SJCRH30 (cell line): ENCODE measurements around the gene SERPINA4. TPM values are rescaled to one million over a fixed set of nuclear protein-coding genes. Genes with fewer than 3 reads are reported as not detected.
A peak's percentile ranks its signal among the peaks of the same experiment; 100 is the strongest.

Experiments used
- DNase-seq, 2 experiments: peaks; one replicate each; pipeline ENCODE4 v3.0.0-alpha.2; 2015 to 2020
- H3K27ac ChIP-seq: fragments of 250-450 bp; sonication (Bioruptor Pico); 2 replicates; pipeline ENCODE4 v1.5.1; 2020; ENCODE audit warnings: mild to moderate bottlenecking, moderate library complexity
- H3K27me3 ChIP-seq: fragments of 250-450 bp; sonication (Bioruptor Pico); 2 replicates; pipeline ENCODE4 v1.5.1; 2020; ENCODE audit warnings: mild to moderate bottlenecking, moderate library complexity
- H3K36me3 ChIP-seq: fragments of 250-450 bp; sonication (Bioruptor Pico); 2 replicates; pipeline ENCODE4 v1.5.1; 2020; ENCODE audit warnings: mild to moderate bottlenecking, moderate library complexity
- H3K4me1 ChIP-seq: fragments of 250-450 bp; sonication (Bioruptor Pico); 2 replicates; pipeline ENCODE4 v1.5.1; 2020; ENCODE audit warnings: mild to moderate bottlenecking, moderate library complexity
- H3K4me3 ChIP-seq: fragments of 250-450 bp; sonication (Bioruptor Pico); 2 replicates; pipeline ENCODE4 v1.5.1; 2020; ENCODE audit warnings: mild to moderate bottlenecking, moderate library complexity
- H3K9me3 ChIP-seq: fragments of 250-450 bp; sonication (Bioruptor Pico); replicated peaks from 2 replicates; pipeline ENCODE4 v1.5.1; 2020; ENCODE audit warnings: mild to moderate bottlenecking, moderate library complexity
- total RNA-seq: library from RNA; depleted of rRNA; stranded (reverse); fragments of >200 nt; shearing (Covaris generic); gene quantifications from 2 replicates; pipeline ENCODE4 v1.2.3, GENCODE V29; 2014; rRNA removed

The SERPINA4 gene
- total RNA-seq, result not detected in 2 replicates

DNA sequence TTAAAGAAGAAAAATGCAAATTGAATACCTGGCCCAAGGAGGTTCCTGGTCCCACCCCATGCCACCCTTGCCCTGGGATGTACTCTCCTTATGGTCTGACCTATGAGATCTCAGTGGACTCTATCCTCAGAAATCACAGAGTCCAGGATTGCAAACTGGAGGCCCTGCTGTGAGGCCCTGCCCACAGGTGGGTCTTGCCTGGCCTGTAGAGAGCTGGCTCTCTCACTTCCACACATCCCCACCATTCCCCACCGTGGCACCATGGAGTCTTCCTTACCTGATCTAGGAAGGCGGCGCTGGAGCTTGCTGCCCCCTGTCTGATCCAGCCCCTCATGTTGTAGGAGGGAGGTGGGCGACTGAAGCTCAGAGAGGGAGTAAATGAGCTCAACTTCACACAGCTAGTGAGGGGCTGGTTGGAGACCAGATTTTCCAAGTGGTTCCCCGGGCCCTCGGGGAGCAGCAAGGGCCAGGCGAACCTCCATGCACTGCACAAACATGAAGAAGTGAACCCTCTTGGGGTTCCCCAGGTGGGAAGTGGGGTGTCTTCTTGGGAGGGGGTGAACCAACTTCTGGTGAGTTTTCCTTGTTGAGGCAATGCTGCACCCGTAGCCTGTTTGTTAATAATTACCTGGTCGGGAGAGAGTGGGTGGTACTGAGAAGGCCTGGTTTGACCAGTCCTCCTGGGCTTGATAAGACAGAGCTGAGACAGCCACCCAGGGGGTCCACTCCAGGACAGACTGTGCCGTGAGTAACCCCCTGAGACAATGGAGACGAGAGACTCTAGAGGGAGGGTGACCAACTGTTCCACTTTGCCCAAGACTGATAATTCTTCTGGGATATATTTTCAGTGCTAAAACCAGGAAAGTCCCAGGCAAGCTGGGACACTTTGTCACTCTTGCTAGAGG lies at the start of gene SERPINA4:
TSS of gene SERPINA4 (plus strand) at position 692 of the 905 bp plus-strand sequence. CDS start 2,041 bp downstream, outside the sequence.
- no peaks in the 10 kb centered on the region for H3K9me3 ChIP-seq
- no peak for DNase-seq
- no peaks in the 10 kb centered on the region for H3K27me3 ChIP-seq
- no peak within 1 kb of the TSS for H3K27ac ChIP-seq
- no peaks in the 10 kb centered on the region for H3K36me3 ChIP-seq
- no peak within 1 kb of the TSS for H3K4me3 ChIP-seq
- H3K4me1 ChIP-seq, result no peaks in the 10 kb centered on the region

GRCh38 chr14:94514351-94514750 lies 46.9 kb upstream of the SERPINA4 start:
- no peaks in the 10 kb centered on the region for H3K36me3 ChIP-seq
- no peak overlapping the region for H3K27ac ChIP-seq
- H3K4me1 ChIP-seq, result no peaks in the 10 kb centered on the region
- DNase-seq, result no peak
- no peaks in the 10 kb centered on the region for H3K9me3 ChIP-seq
- 0 out of 2 replicates have a peak, but pooled peaks cover 2% of the 10 kb centered on the region for H3K27me3 ChIP-seq
- H3K4me3 ChIP-seq, result no peak overlapping the region

DNA sequence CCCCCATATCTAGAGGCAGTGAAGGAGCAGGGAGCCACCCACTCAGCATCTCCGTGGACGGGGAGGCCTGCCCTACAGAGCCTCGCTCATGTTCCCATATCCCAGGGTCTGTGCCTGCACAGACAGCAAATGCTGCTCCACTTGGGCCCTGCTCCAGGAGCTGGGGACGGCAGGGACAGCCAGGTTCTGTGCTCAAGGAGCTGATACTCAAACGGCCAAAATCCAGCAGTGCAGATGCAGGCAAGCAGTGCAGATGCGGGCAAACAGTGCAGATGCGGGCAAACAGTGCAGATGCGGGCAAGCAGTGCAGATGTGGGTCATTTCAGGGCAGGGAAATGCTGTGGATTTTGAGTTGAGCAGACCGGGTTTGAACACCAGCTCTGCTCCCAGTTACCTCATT lies 45.8 kb upstream of the SERPINA4 start:
- no peak for DNase-seq
- Histone ChIP-seq H3K27ac (no peak overlapping the region), H3K4me3 (no peak overlapping the region)

GRCh38 chr14:94515856-94516255 lies 45.4 kb upstream of the SERPINA4 start:
- no peaks in the 10 kb centered on the region for H3K4me1 ChIP-seq
- H3K4me3 ChIP-seq, result no peak overlapping the region
- no peaks in the 10 kb centered on the region for H3K9me3 ChIP-seq
- DNase-seq, result no peak
- H3K27me3 ChIP-seq, result 0 out of 2 replicates have a peak, but pooled peaks cover 2% of the 10 kb centered on the region
- H3K27ac ChIP-seq, result no peak overlapping the region
- no peaks in the 10 kb centered on the region for H3K36me3 ChIP-seq

More for the DNA sequence above, 45.8 kb upstream of the SERPINA4 start:
- Histone ChIP-seq H3K4me1 (no peaks in the 10 kb centered on the region), H3K27me3 (0 out of 2 replicates have a peak, but pooled peaks cover 2% of the 10 kb centered on the region), H3K36me3 (no peaks in the 10 kb centered on the region), H3K9me3 (no peaks in the 10 kb centered on the region)

DNA sequence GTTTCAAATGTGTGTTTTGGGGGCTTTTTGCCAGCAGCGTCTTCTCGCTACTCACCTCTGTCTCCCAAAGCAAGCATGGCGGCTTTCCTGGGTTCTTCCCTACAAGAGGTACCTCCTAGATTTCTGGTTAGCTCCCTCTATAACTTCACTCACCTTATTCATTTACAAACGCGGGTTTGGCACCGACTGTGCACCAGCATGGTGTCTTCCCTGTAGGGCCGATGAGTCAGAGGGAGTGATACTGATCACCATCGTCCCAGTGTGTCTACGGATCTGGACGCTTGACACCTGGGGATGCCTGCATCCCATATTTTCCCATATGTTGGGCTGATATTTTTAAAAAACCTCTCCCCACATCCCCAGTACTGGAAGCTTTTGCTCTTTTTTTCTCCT lies 44.0 kb upstream of the SERPINA4 start:
- H3K4me1 ChIP-seq, result no peaks in the 10 kb centered on the region
- H3K9me3 ChIP-seq, result no peaks in the 10 kb centered on the region
- 0 out of 2 replicates have a peak, but pooled peaks cover 2% of the 10 kb centered on the region for H3K27me3 ChIP-seq
- no peak for DNase-seq
- no peaks in the 10 kb centered on the region for H3K36me3 ChIP-seq
- no peak overlapping the region for H3K4me3 ChIP-seq
- no peak overlapping the region for H3K27ac ChIP-seq

DNA sequence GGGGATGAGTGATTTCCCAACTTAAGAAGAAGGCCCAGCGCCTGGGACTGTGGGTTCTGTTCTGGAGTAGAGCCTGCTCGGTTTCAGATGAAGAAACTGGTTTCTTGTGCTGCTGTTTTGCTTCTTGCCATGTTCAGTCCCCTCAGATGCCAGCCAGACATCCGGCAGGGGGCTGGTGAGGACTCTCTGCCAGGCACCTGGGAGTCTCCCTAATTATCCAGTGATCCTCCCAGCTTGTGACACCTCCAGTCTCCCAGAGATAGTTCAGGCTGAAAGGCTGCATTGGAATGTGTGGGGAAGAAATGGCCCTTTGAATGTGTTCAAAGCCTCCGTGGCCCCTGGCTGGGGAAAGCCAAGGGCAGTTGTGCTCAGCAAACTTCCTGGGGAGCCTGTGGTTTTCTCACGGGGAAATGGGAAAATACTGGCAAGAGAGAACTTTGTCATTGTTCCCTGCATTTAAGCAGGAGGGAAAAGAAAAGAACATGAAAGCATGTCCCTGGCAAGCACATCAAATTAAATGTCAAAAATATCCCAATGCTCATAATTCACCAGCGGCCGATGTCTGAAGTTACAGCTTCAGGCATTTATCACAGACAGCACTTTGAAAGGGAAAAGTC lies 43.5 kb upstream of the SERPINA4 start:
- Histone ChIP-seq H3K4me3 (no peak overlapping the region), H3K9me3 (no peaks in the 10 kb centered on the region), H3K27ac (no peak overlapping the region), H3K4me1 (no peaks in the 10 kb centered on the region), H3K36me3 (no peaks in the 10 kb centered on the region), H3K27me3 (0 out of 2 replicates have a peak, but pooled peaks cover 2% of the 10 kb centered on the region)
- no peak for DNase-seq

GRCh38 chr14:94521375-94522114 lies 39.7 kb upstream of the SERPINA4 start:
- H3K36me3 ChIP-seq, result no peaks in the 10 kb centered on the region
- no peaks in the 10 kb centered on the region for H3K9me3 ChIP-seq
- H3K27me3 ChIP-seq, result no peaks in the 10 kb centered on the region
- H3K27ac ChIP-seq, result no peak overlapping the region
- H3K4me1 ChIP-seq, result no peaks in the 10 kb centered on the region
- DNase-seq, result no peak
- no peak overlapping the region for H3K4me3 ChIP-seq

DNA sequence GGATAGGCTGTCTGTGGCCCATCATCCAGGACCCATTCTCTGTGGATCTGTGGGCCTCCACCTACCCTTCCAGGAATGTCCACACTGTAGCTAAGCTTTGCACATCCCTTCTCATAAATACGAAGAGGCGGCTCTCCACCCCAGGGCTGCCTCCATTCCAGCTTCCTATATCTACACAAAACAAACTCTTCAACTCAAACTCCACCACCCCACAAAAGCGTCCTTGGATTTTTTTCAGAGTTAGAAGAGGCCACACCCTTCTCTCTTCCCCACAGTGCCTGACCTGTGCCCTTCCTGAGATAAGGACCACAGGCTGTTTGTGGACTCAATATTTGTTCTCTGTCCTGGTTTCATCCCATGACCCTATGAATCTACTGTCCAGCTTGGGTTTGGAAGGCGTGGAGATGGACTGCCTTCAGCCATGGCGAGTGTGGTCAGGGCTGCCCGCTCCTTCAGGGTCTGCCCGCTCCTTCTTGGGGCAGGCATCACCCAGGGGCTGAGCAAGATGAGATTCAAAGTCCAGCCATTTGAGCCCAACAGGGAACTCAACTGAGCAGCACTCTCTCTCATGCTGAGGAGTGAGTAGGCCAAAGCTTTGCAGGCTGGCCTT lies 39.0 kb upstream of the SERPINA4 start:
- Histone ChIP-seq H3K9me3 (no peaks in the 10 kb centered on the region), H3K27ac (no peak overlapping the region)
- DNase-seq, result no peak

DNA sequence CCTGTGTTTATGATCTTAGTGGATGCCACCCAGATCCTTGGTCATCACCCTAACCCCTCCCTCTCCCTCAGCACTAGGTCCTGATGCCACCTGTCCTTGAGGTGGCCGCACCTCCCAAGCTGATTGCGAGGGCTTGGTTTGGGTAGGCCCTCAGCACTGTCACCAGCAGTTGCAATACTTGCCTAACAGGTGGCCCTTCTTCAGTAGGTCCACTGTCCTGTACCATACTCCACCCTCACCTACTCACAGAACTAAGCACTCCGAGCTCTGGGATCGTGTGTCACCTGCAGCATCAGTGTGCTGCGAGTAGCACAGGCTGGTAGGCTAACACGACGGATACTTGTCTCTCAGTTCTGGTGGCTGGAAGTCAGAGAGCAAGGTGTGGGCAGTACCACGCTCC lies 38.0 kb upstream of the SERPINA4 start:
- Histone ChIP-seq H3K27ac (no peak overlapping the region), H3K27me3 (no peaks in the 10 kb centered on the region), H3K36me3 (no peaks in the 10 kb centered on the region), H3K4me3 (no peak overlapping the region), H3K4me1 (no peaks in the 10 kb centered on the region), H3K9me3 (no peaks in the 10 kb centered on the region)
- no peak for DNase-seq

More for the DNA sequence above, 39.0 kb upstream of the SERPINA4 start:
- Histone ChIP-seq H3K4me3 (no peak overlapping the region), H3K27me3 (no peaks in the 10 kb centered on the region), H3K36me3 (no peaks in the 10 kb centered on the region), H3K4me1 (no peaks in the 10 kb centered on the region)

DNA sequence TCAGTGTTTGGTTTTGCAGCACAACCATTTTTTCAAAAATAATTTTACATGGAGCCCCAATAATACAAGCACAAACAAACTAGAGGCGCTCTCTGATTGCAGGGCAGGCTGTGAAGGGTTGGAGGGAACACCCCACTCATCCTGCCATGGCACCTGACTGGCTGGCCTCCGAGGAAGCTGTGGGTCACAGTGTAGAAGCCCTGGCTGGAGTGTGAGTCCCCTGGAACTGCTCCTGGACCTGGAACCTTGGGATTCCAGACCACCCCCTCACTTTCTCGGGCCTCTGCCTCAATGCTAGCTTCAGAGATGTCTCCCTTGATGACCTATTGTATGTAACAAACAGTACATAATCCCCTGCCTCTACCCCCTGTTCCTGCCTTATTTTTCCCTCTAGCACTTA lies 37.1 kb upstream of the SERPINA4 start:
- H3K4me3 ChIP-seq, result no peak overlapping the region
- DNase-seq, result no peak
- H3K9me3 ChIP-seq, result no peaks in the 10 kb centered on the region
- H3K27ac ChIP-seq, result no peak overlapping the region
- no peaks in the 10 kb centered on the region for H3K4me1 ChIP-seq
- no peaks in the 10 kb centered on the region for H3K36me3 ChIP-seq
- no peaks in the 10 kb centered on the region for H3K27me3 ChIP-seq

GRCh38 chr14:94531187-94531586 lies 30.1 kb upstream of the SERPINA4 start:
- DNase-seq, result no peak
- Histone ChIP-seq H3K36me3 (no peaks in the 10 kb centered on the region), H3K27ac (no peak overlapping the region), H3K27me3 (no peaks in the 10 kb centered on the region; the same call in 1 of the 2 replicates), H3K9me3 (no peaks in the 10 kb centered on the region), H3K4me1 (no peaks in the 10 kb centered on the region), H3K4me3 (no peak overlapping the region)

DNA sequence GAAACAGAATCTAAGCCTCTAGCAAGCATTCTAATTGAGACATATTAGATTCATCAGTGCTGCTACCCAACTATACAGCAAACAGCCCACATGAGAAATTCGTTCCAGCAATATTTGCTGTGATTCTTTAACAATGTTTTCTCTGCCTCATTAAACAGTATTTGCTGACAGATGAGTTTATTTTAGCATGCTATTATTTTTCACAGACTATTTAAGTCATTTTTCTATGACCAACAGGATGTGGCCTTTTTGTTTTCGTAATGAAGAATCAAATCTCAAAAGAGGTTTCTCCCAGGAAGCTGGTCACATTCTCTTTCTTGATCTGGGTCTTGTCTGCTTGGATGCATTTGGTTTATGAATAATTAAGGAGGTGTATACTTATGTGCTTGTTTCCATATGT lies 28.8 kb upstream of the SERPINA4 start:
- Histone ChIP-seq H3K4me1 (no peaks in the 10 kb centered on the region), H3K9me3 (no peaks in the 10 kb centered on the region), H3K36me3 (no peaks in the 10 kb centered on the region), H3K27me3 (no peaks in the 10 kb centered on the region; the same call in 1 of the 2 replicates), H3K27ac (no peak overlapping the region), H3K4me3 (no peak overlapping the region)
- DNase-seq, result no peak

- Histone ChIP-seq H3K36me3 (no peaks in the 10 kb centered on the region), H3K9me3 (no peaks in the 10 kb centered on the region), H3K27me3 (no peaks in the 10 kb centered on the region; the same call in 1 of the 2 replicates), H3K27ac (no peak overlapping the region), H3K4me1 (no peaks in the 10 kb centered on the region), H3K4me3 (no peak overlapping the region)
- no peak for DNase-seq
Observed at GRCh38 chr14:94535506-94535905, 25.7 kb upstream of the SERPINA4 start.

DNA sequence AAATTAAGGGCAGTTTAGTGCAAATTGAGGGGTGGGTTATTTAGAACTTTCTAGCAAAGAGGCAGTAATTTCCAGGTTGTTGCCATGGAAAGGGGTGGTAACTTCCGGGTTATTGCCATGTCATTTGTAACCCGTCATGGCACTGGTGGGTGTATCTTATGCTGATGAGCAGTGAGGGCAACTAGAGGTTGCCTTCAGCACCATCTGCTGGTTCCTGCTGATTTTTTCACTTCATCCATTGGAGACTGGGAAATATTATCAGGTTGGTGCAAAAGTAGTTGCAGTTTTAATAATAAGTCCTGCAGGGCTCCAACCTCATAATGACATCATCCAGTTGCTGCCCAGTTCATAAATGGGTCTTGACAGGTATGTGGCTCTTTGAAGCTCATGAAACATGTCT lies 24.4 kb upstream of the SERPINA4 start:
- Histone ChIP-seq H3K36me3 (no peaks in the 10 kb centered on the region), H3K9me3 (no peaks in the 10 kb centered on the region), H3K27ac (no peak overlapping the region), H3K27me3 (no peaks in the 10 kb centered on the region; the same call in 1 of the 2 replicates), H3K4me1 (no peaks in the 10 kb centered on the region), H3K4me3 (no peak overlapping the region)
- peak in 1 of 2 experiments; percentile 3 for DNase-seq
